ENCODE results near the gene STAT4. TPM values are rescaled to one million over a fixed set of nuclear protein-coding genes. Genes with fewer than 3 reads are reported as not detected.

The STAT4 gene
- polyA plus RNA-seq, 1 of the 3 experiments (the other 2 are of a cell fraction), result 0.12 TPM

- Histone ChIP-seq H4K20me1 (ENCODE audit: insufficient read depth) (no peaks in the 10 kb centered on the region), H3K9ac (no peak overlapping the region), H3K4me3 (ENCODE audit: low read depth in 2 of 2, low read length in 1 of 2) (no peak overlapping the region), H3K27ac (ENCODE audit: low read depth in 2 of 2, low read length in 1 of 2) (no peak overlapping the region), H3K4me2 (no peak overlapping the region), H3K9me3 (no peaks in the 10 kb centered on the region), H2AFZ (ENCODE audit: low read depth) (no peak overlapping the region), H3K79me2 (ENCODE audit: insufficient read depth) (no peaks in the 10 kb centered on the region), H3F3A (replicated peaks; ENCODE audit: insufficient read depth) (no peaks in the 10 kb centered on the region), H3K4me1 (ENCODE audit: control insufficient read depth in 1 of 2, insufficient read depth in 2 of 2, low read depth in 1 of 2, low read length in 1 of 2) (no peaks in the 10 kb centered on the region), H3K9me2 (no peaks in the 10 kb centered on the region), H3K36me3 (replicated peaks in 1 of 2; ENCODE audit: control insufficient read depth in 1 of 2, insufficient read depth in 2 of 2, low read length in 1 of 2) (no peaks in the 10 kb centered on the region), H3K27me3 (ENCODE audit: insufficient read depth) (no peaks in the 10 kb centered on the region)
- TF ChIP-seq FOXM1 (IDR thresholded peaks at IDR 0.05; ENCODE audit: low read depth) (no peak), MAX (IDR thresholded peaks at IDR 0.05; ENCODE audit: low read depth) (no peak), SIN3A (IDR thresholded peaks at IDR 0.05; ENCODE audit: borderline replicate concordance, low read depth, low read length) (no peak), FOXJ3 (CRISPR knock-in tag; IDR thresholded peaks at IDR 0.05) (no peak), REST (IDR thresholded peaks at IDR 0.05; ENCODE audit: low read depth, low read length) (no peak), TEAD4 (IDR thresholded peaks at IDR 0.05; ENCODE audit: borderline replicate concordance, insufficient read depth) (no peak), POLR2AphosphoS5 (IDR thresholded peaks at IDR 0.05; ENCODE audit: low read depth, low read length) (no peak), GABPA (IDR thresholded peaks at IDR 0.05; ENCODE audit: low read depth) (no peak), IRF3 (IDR thresholded peaks at IDR 0.05; ENCODE audit: low read depth, low read length) (no peak), MEF2A (IDR thresholded peaks at IDR 0.05; ENCODE audit: borderline replicate concordance, low read depth) (no peak)
- CTCF ChIA-PET, result interaction anchor here (1.2 to 2.3 kb wide), 2 partner anchors 17 to 86 kb away, joined by 4 to 11 read pairs; no protein-coding TSS in a partner anchor
- 76% methylated on average over 3 of the region's 3 CpGs for WGBS (ENCODE audit: low lambda C conversion rate)
- POLR2A ChIA-PET, result no interaction called here
- DNase-seq, result no peak
These were observed 81.2 kb downstream of the STAT4 start for GRCh38 chr2:191069606-191070005.

GRCh38 chr2:191066919-191067233 lies 83.9 kb downstream of the STAT4 start:
- Histone ChIP-seq H3K9ac (no peak overlapping the region), H3K4me1 (ENCODE audit: control insufficient read depth in 1 of 2, insufficient read depth in 2 of 2, low read depth in 1 of 2, low read length in 1 of 2) (no peaks in the 10 kb centered on the region), H3K4me3 (ENCODE audit: low read depth in 2 of 2, low read length in 1 of 2) (no peak overlapping the region), H2AFZ (ENCODE audit: low read depth) (no peak overlapping the region), H4K20me1 (ENCODE audit: insufficient read depth) (no peaks in the 10 kb centered on the region), H3K4me2 (no peak overlapping the region), H3K27ac (ENCODE audit: low read depth in 2 of 2, low read length in 1 of 2) (no peak overlapping the region), H3K27me3 (ENCODE audit: insufficient read depth) (no peaks in the 10 kb centered on the region), H3K36me3 (replicated peaks in 1 of 2; ENCODE audit: control insufficient read depth in 1 of 2, insufficient read depth in 2 of 2, low read length in 1 of 2) (no peaks in the 10 kb centered on the region), H3K9me3 (no peaks in the 10 kb centered on the region), H3K79me2 (ENCODE audit: insufficient read depth) (no peaks in the 10 kb centered on the region), H3F3A (replicated peaks; ENCODE audit: insufficient read depth) (no peaks in the 10 kb centered on the region), H3K9me2 (no peaks in the 10 kb centered on the region)
- WGBS (ENCODE audit: low lambda C conversion rate), result 96% methylated on average over 3 of the region's 3 CpGs
- no peak for DNase-seq
- CTCF ChIA-PET, result no interaction called here
- TF ChIP-seq TEAD4 (IDR thresholded peaks at IDR 0.05; ENCODE audit: borderline replicate concordance, insufficient read depth) (no peak), SIN3A (IDR thresholded peaks at IDR 0.05; ENCODE audit: borderline replicate concordance, low read depth, low read length) (no peak), CTCF (IDR thresholded peaks at IDR 0.05) (no peak), NFIC (IDR thresholded peaks at IDR 0.05; ENCODE audit: borderline replicate concordance) (no peak), TCF12 (IDR thresholded peaks at IDR 0.05) (no peak), NRF1 (IDR thresholded peaks at IDR 0.05; ENCODE audit: low read depth, low read length) (no peak), FOXJ3 (CRISPR knock-in tag; IDR thresholded peaks at IDR 0.05) (no peak), GABPA (IDR thresholded peaks at IDR 0.05; ENCODE audit: low read depth) (no peak), RAD21 (IDR thresholded peaks at IDR 0.05; ENCODE audit: low read length) (no peak), RFX5 (IDR thresholded peaks at IDR 0.05; ENCODE audit: low read length) (no peak), TAF1 (IDR thresholded peaks at IDR 0.05; ENCODE audit: borderline replicate concordance, low read depth, low read length) (no peak), POLR2AphosphoS5 (IDR thresholded peaks at IDR 0.05; ENCODE audit: low read depth, low read length) (no peak), MXI1 (IDR thresholded peaks at IDR 0.05; ENCODE audit: low read depth, low read length) (no peak), MEF2A (IDR thresholded peaks at IDR 0.05; ENCODE audit: borderline replicate concordance, low read depth) (no peak), PBX3 (IDR thresholded peaks at IDR 0.05) (no peak), MAX (IDR thresholded peaks at IDR 0.05; ENCODE audit: low read depth) (no peak), YY1 (IDR thresholded peaks at IDR 0.05; ENCODE audit: low read depth) (no peak)
- POLR2A ChIA-PET, result no interaction called here
